ENCODE measurements around the gene COA8. TPM values are rescaled to one million over a fixed set of nuclear protein-coding genes. Genes with fewer than 3 reads are reported as not detected.

Gene COA8
- total and polyA plus RNA-seq, 10 of the 15 experiments (the other 5 are each of a cell fraction or from before 2014, with no cell fraction given) = 6.1 to 69.5 (median 25.8) TPM

DNA sequence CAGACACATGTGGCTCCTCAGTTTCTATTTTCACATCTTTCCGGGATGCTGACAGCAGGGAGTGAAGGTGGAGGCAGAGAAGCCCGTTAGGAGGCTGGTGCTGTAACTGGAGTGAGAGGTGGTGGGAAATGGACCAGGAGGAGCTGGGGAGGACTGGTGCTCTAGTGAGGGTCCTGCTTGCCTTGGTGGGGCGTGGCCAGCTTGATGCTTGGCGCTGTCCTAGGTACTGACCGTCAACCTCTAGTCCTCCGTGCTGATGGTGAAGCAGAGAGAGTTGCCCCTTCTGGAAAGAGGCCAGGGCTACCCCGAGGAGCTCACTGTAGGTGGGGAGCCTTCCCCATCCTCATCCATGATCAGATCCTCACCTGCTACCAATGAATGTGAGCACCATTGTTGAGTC lies 32.4 kb upstream of the COA8 start:
- peaks cover 25% of the 10 kb centered on the region for H3K4me1 ChIP-seq (ENCODE audit: control insufficient read depth, insufficient read depth, low read length)
- TF ChIP-seq TCF12 (IDR thresholded peaks at IDR 0.05; ENCODE audit: low read depth, low read length) (no peak), SP1 (IDR thresholded peaks at IDR 0.05; ENCODE audit: low read depth, low read length) (no peak), SIN3A (IDR thresholded peaks at IDR 0.05; ENCODE audit: low read depth, low read length) (0 out of 2 replicates have a peak, but pooled peaks have one; percentile 28), NR2F1 (conservative IDR thresholded peaks at IDR 0.05) (no peak), RB1 (IDR thresholded peaks at IDR 0.05; ENCODE audit: borderline replicate concordance) (no peak), SMARCA5 (IDR thresholded peaks at IDR 0.05) (no peak), CBX3 (IDR thresholded peaks at IDR 0.05; ENCODE audit: borderline replicate concordance, low read depth) (no peak), EP300 (IDR thresholded peaks at IDR 0.05; ENCODE audit: borderline replicate concordance in 1 of 2, control insufficient read depth in 1 of 2, low read depth in 2 of 2, low read length in 2 of 2) (no peak), SREBF2 (IDR thresholded peaks at IDR 0.05; ENCODE audit: low read length) (no peak), NFYB (IDR thresholded peaks at IDR 0.05; ENCODE audit: insufficient read depth, low read depth, low read length) (no peak), JUND (IDR thresholded peaks at IDR 0.05; ENCODE audit: low read depth, low read length) (no peak)
- TF ChIP-seq, protein P1, sequence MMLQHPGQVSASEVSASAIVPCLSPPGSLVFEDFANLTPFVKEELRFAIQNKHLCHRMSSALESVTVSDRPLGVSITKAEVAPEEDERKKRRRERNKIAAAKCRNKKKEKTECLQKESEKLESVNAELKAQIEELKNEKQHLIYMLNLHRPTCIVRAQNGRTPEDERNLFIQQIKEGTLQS (IDR thresholded peaks at IDR 0.05; ENCODE audit: borderline replicate concordance, extremely low read depth, low read depth, low read length) = no peak
- TF ChIP-seq, protein P2, sequence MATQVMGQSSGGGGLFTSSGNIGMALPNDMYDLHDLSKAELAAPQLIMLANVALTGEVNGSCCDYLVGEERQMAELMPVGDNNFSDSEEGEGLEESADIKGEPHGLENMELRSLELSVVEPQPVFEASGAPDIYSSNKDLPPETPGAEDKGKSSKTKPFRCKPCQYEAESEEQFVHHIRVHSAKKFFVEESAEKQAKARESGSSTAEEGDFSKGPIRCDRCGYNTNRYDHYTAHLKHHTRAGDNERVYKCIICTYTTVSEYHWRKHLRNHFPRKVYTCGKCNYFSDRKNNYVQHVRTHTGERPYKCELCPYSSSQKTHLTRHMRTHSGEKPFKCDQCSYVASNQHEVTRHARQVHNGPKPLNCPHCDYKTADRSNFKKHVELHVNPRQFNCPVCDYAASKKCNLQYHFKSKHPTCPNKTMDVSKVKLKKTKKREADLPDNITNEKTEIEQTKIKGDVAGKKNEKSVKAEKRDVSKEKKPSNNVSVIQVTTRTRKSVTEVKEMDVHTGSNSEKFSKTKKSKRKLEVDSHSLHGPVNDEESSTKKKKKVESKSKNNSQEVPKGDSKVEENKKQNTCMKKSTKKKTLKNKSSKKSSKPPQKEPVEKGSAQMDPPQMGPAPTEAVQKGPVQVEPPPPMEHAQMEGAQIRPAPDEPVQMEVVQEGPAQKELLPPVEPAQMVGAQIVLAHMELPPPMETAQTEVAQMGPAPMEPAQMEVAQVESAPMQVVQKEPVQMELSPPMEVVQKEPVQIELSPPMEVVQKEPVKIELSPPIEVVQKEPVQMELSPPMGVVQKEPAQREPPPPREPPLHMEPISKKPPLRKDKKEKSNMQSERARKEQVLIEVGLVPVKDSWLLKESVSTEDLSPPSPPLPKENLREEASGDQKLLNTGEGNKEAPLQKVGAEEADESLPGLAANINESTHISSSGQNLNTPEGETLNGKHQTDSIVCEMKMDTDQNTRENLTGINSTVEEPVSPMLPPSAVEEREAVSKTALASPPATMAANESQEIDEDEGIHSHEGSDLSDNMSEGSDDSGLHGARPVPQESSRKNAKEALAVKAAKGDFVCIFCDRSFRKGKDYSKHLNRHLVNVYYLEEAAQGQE (IDR thresholded peaks at IDR 0.05; ENCODE audit: low read depth, low read length) = peak; percentile 90
- DNase-seq (ENCODE audit: low read depth, low spot score) = no peak
- H3K9ac ChIP-seq (ENCODE audit: control insufficient read depth, insufficient read depth, low read length) = no peak overlapping the region
- no peaks in the 10 kb centered on the region for H3K9me3 ChIP-seq (replicated peaks; ENCODE audit: control insufficient read depth, insufficient read depth, low read length)
- in situ Hi-C loops (cut with MboI) (no loop called here), intact Hi-C loops (cut with micrococcal nuclease; ENCODE audit: unreplicated experiment) (no loop called here)
- peaks cover 30% of the 10 kb centered on the region for H3K79me2 ChIP-seq (ENCODE audit: control insufficient read depth, insufficient read depth, low read length)
- RAD21 ChIA-PET (ENCODE audit: unreplicated experiment) = interaction anchor here (1.4 kb wide), 2 partner anchors 10 to 31 kb away, joined by 5 read pairs; partner anchors contain the start of gene BAG5
- WGBS (ENCODE audit: insufficient coverage, insufficient replicate concordance, low lambda C conversion rate, missing lambda C conversion rate) = 81% methylated on average over 7 of the region's 7 CpGs
- SMC1A ChIA-PET (ENCODE audit: uncharacterized antibody, unreplicated experiment) = interaction anchor here (1.1 to 1.7 kb wide), 2 partner anchors 29 to 34 kb away, joined by 3 to 4 read pairs; no protein-coding TSS in a partner anchor
- no peaks in the 10 kb centered on the region for H3K27me3 ChIP-seq (replicated peaks in 1 of 2; ENCODE audit: control insufficient read depth in 2 of 2, insufficient read depth in 2 of 2, low read length in 1 of 2)
- H2AFZ ChIP-seq (ENCODE audit: control insufficient read depth, low read depth, low read length) = no peak overlapping the region
- H3K4me3 ChIP-seq = peak overlapping the region; percentile 91
- CTCF ChIA-PET = interaction anchor here (0.6 to 5.3 kb wide), 3 partner anchors 11 to 119 kb away, joined by 3 to 39 read pairs (median 3); no protein-coding TSS in a partner anchor
- no peak for FAIRE-seq
- no TSS peak for BruUV-seq (replicated peaks)
- H3K36me3 ChIP-seq (ENCODE audit: control insufficient read depth in 2 of 2, insufficient read depth in 2 of 2, low read length in 1 of 2) = peaks cover 0 to 6% of the 10 kb centered on the region in 2 experiments; a peak in 2 of 4 replicates
- no peak overlapping the region for H3K27ac ChIP-seq (ENCODE audit: control insufficient read depth, insufficient read depth)
- ATAC-seq = no peak
- H4K20me1 ChIP-seq (ENCODE audit: control insufficient read depth, insufficient read depth) = no peaks in the 10 kb centered on the region
- POLR2A ChIA-PET = no interaction called here
- H3K4me2 ChIP-seq (ENCODE audit: control insufficient read depth, insufficient read depth) = peak overlapping the region; percentile 85
